ENCODE measurements around the gene EPHB1. TPM values are rescaled to one million over a fixed set of nuclear protein-coding genes. Genes with fewer than 3 reads are reported as not detected.

Gene EPHB1
- total RNA-seq, 1 donor, result 1.3 TPM

- TF ChIP-seq, protein P1, sequence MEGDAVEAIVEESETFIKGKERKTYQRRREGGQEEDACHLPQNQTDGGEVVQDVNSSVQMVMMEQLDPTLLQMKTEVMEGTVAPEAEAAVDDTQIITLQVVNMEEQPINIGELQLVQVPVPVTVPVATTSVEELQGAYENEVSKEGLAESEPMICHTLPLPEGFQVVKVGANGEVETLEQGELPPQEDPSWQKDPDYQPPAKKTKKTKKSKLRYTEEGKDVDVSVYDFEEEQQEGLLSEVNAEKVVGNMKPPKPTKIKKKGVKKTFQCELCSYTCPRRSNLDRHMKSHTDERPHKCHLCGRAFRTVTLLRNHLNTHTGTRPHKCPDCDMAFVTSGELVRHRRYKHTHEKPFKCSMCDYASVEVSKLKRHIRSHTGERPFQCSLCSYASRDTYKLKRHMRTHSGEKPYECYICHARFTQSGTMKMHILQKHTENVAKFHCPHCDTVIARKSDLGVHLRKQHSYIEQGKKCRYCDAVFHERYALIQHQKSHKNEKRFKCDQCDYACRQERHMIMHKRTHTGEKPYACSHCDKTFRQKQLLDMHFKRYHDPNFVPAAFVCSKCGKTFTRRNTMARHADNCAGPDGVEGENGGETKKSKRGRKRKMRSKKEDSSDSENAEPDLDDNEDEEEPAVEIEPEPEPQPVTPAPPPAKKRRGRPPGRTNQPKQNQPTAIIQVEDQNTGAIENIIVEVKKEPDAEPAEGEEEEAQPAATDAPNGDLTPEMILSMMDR (IDR thresholded peaks at IDR 0.05; ENCODE audit: insufficient read depth, low read depth, low read length), result no peak
- no peak overlapping the region for H3K4me3 ChIP-seq (ENCODE audit: low read depth, low read length)
- DNase-seq (ENCODE audit: low read depth), result no peak
Observed at GRCh38 chr3:135147657-135148056, 352.6 kb downstream of the EPHB1 start.

DNA sequence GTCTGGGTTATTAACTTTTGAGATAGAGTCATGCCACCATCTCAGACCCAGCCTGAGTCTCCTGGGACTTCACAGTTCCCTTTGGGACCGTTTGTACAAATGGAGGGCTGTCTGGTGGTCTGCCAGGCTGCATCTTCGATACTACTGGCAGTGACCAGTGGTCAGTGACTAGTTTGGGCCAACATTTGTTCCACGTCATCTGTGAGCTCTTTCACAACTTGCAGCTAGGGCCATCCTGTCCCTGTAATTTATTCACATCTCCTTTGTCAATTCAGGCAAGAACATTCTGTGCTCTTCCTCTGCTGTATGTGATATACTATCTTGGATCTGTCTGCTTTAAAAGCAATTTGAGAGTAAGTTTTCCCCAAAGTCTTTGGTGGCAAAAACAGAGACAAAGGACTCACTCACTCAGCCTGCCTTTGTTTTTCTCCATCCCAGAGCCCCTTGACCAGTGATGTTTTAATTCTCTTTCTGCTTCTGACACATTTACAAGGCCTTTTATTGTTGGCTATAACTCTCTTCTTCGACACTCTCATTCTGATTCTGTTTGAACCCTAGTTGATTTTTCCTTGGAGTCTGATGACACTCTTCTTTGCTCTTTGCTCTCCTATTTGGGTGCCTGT is 353.4 kb downstream of the EPHB1 start:
- TF ChIP-seq, protein P1 (IDR thresholded peaks at IDR 0.05; ENCODE audit: insufficient read depth, low read depth, low read length), result no peak
- no peak for DNase-seq (ENCODE audit: low read depth)
- H3K4me3 ChIP-seq (ENCODE audit: low read depth, low read length), result no peak overlapping the region

- no peak for DNase-seq (ENCODE audit: low read depth)
- H3K4me3 ChIP-seq (ENCODE audit: low read depth, low read length), result no peak overlapping the region
- TF ChIP-seq, protein P1 (IDR thresholded peaks at IDR 0.05; ENCODE audit: insufficient read depth, low read depth, low read length), result no peak
Observed at GRCh38 chr3:135149707-135150681, 354.9 kb downstream of the EPHB1 start.

DNA sequence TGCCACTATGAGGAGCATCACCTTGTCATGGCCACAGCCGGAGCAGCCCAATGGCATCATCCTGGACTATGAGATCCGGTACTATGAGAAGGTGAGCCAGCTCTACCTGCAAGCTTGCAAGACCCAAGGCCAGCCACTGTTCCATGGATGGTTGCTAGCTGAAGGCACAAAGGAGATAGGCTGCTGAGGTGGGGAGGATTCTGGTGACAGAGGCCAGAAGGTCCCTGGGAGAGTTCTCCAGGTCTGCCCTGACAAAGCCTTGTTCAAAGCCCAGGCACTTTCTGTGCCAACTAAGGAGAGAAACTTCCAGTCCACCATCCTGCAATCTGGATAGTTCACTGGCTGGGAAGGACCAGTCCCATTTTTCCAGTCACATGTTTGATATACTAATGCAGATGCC is 359.1 kb downstream of the EPHB1 start:
- TF ChIP-seq, protein P1 (IDR thresholded peaks at IDR 0.05; ENCODE audit: insufficient read depth, low read depth, low read length), result no peak

DNA sequence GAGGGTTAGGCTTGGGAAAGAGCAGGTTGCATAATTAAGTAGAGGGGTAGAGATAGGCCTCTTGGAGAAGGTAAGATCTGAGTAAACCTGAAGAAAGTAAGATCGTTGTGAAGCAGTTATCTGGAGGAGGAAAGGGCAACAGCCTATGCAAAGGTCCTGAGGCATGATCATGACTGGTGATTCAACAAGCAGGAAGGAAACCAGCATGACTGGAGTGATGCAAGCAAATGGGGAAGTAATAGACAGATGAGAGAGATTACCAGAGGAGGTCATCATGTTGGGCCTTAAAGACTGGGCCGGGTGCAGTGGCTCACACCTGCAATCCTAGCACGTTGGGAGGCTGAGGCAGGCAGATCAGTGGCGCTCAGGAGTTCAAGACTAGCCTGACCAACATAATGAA is 360.2 kb downstream of the EPHB1 start:
- DNase-seq (ENCODE audit: low read depth), result no peak
- TF ChIP-seq, protein P1 (IDR thresholded peaks at IDR 0.05; ENCODE audit: insufficient read depth, low read depth, low read length), result no peak

More for the DNA sequence above, 359.1 kb downstream of the EPHB1 start:
- no peak overlapping the region for H3K4me3 ChIP-seq (ENCODE audit: low read depth, low read length)
- no peak for DNase-seq (ENCODE audit: low read depth)

GRCh38 chr3:135155791-135156190 is 360.7 kb downstream of the EPHB1 start:
- TF ChIP-seq, protein P1 (IDR thresholded peaks at IDR 0.05; ENCODE audit: insufficient read depth, low read depth, low read length), result no peak
- no peak for DNase-seq (ENCODE audit: low read depth)
- no peak overlapping the region for H3K4me3 ChIP-seq (ENCODE audit: low read depth, low read length)

More for the DNA sequence above, 360.2 kb downstream of the EPHB1 start:
- H3K4me3 ChIP-seq (ENCODE audit: low read depth, low read length), result no peak overlapping the region
